SK-N-MC (cell line): ENCODE measurements around the gene LAMTOR2.

Experiments
- EZH2 ChIP-seq: fragments of 200-600 bp; sonication (generic); IDR thresholded peaks from one replicate; pipeline ENCODE4 v1.6.1; 2017; ENCODE audit warnings: antibody characterized with exemption
- FOXP2 ChIP-seq: optimal IDR thresholded peaks from 2 replicates; pipeline ENCODE3; 2011; ENCODE audit warnings: mild to moderate bottlenecking, moderate library complexity; ENCODE audit not compliant: insufficient read depth; ENCODE audit errors: extremely low read length, control extremely low read depth
- POLR2AphosphoS5 ChIP-seq: IDR thresholded peaks from 2 replicates; pipeline ENCODE4 v1.6.1; 2012; ENCODE audit warnings: mild to moderate bottlenecking, low read depth, low read length, borderline replicate concordance

GRCh38 chr1:156086256-156086662 lies 31.7 kb downstream of the LAMTOR2 start:
- TF ChIP-seq POLR2AphosphoS5 = no peak
- TF ChIP-seq EZH2 = no peak
- TF ChIP-seq FOXP2 = no peak
